ENCODE results near the gene CASP8. TPM values are rescaled to one million over a fixed set of nuclear protein-coding genes. Genes with fewer than 3 reads are reported as not detected.

The CASP8 gene
- total and polyA plus RNA-seq, 2 of the 13 experiments (the other 11 are each of a cell fraction or from before 2014, with no cell fraction given) = 25.0 to 52.8 TPM

- 93% methylated on average over 2 of the region's 2 CpGs for WGBS (ENCODE audit: low lambda C conversion rate)
- Histone ChIP-seq H3K36me3 (replicated peaks in 1 of 2; ENCODE audit: control insufficient read depth in 1 of 2, insufficient read depth in 2 of 2, low read length in 2 of 2) (no peaks in the 10 kb centered on the region), H3K4me2 (ENCODE audit: low read depth, low read length) (no peak overlapping the region), H3K4me1 (ENCODE audit: insufficient read depth, low read length) (peaks cover 13% of the 10 kb centered on the region), H3K4me3 (replicated peaks in 1 of 3; ENCODE audit: insufficient read depth in 1 of 3, low read depth in 2 of 3, low read length in 3 of 3) (no peak overlapping the region), H3K9ac (ENCODE audit: insufficient read depth, low read depth, low read length) (no peak overlapping the region), H3K27me3 (ENCODE audit: control insufficient read depth in 1 of 2, insufficient read depth in 2 of 2, low read length in 2 of 2) (no peaks in the 10 kb centered on the region), H3K9me3 (ENCODE audit: low read length) (no peaks in the 10 kb centered on the region), H3K79me2 (ENCODE audit: insufficient read depth, low read length) (no peaks in the 10 kb centered on the region), H2AFZ (ENCODE audit: low read length) (no peak overlapping the region), H4K20me1 (ENCODE audit: insufficient read depth, low read length) (no peaks in the 10 kb centered on the region), H3K27ac (ENCODE audit: extremely low read length, insufficient read depth, low read length) (no peak overlapping the region)
- DNase-seq (ENCODE audit: low spot score) (no peak), ATAC-seq (no peak), FAIRE-seq (peak; percentile 28)
- BruUV-seq (replicated peaks) = no TSS peak
- TF ChIP-seq AKNA (CRISPR knock-in tag; IDR thresholded peaks at IDR 0.05; ENCODE audit: borderline replicate concordance) (no peak), NRL (CRISPR knock-in tag; IDR thresholded peaks at IDR 0.05; ENCODE audit: borderline replicate concordance) (no peak)
- POLR2A ChIA-PET = no interaction called here
- intact Hi-C loops (cut with micrococcal nuclease; ENCODE audit: unreplicated experiment) (no loop called here), in situ Hi-C loops (cut with HindIII; ENCODE audit: extremely low pct_ligation_motif_present, low pct_unique_long_range_greater_than_20kb) (no loop called here)
- CTCF ChIA-PET (ENCODE audit: low intra/inter-chr PET ratio, low total read pairs) = no interaction called here
These were observed 10.4 kb upstream of the CASP8 start for GRCh38 chr2:201249889-201250288.

- intact Hi-C loops (cut with micrococcal nuclease; ENCODE audit: unreplicated experiment) = no loop called here
- FAIRE-seq = no peak
- Histone ChIP-seq H3K27ac (ENCODE audit: extremely low read length, insufficient read depth, low read length) (no peak overlapping the region), H3K36me3 (replicated peaks in 1 of 2; ENCODE audit: control insufficient read depth in 1 of 2, insufficient read depth in 2 of 2, low read length in 2 of 2) (no peaks in the 10 kb centered on the region), H3K4me2 (ENCODE audit: low read depth, low read length) (no peak overlapping the region), H3K4me3 (replicated peaks in 1 of 3; ENCODE audit: insufficient read depth in 1 of 3, low read depth in 2 of 3, low read length in 3 of 3) (no peak overlapping the region), H3K27me3 (ENCODE audit: control insufficient read depth in 1 of 2, insufficient read depth in 2 of 2, low read length in 2 of 2) (no peaks in the 10 kb centered on the region), H2AFZ (ENCODE audit: low read length) (no peak overlapping the region), H3K79me2 (ENCODE audit: insufficient read depth, low read length) (no peaks in the 10 kb centered on the region), H4K20me1 (ENCODE audit: insufficient read depth, low read length) (no peaks in the 10 kb centered on the region), H3K9ac (ENCODE audit: insufficient read depth, low read depth, low read length) (no peak overlapping the region), H3K4me1 (ENCODE audit: insufficient read depth, low read length) (peaks cover 13% of the 10 kb centered on the region), H3K9me3 (ENCODE audit: low read length) (no peaks in the 10 kb centered on the region)
- WGBS (ENCODE audit: low lambda C conversion rate) = 95% methylated on average over 4 of the region's 4 CpGs
- POLR2A ChIA-PET = no interaction called here
- BruUV-seq (replicated peaks) = no TSS peak
- no peak for DNase-seq (ENCODE audit: low spot score)
- CTCF ChIA-PET (ENCODE audit: low intra/inter-chr PET ratio, low total read pairs) = no interaction called here
- in situ Hi-C loops (cut with HindIII; ENCODE audit: extremely low pct_ligation_motif_present, low pct_unique_long_range_greater_than_20kb) = no loop called here
- no peak for ATAC-seq
- TF ChIP-seq ZBTB14 (CRISPR knock-in tag; IDR thresholded peaks at IDR 0.05) (no peak), ZNF225 (CRISPR knock-in tag; IDR thresholded peaks at IDR 0.05) (no peak), NFAT5 (CRISPR knock-in tag; IDR thresholded peaks at IDR 0.05) (no peak)
These were observed 9.6 kb upstream of the CASP8 start for GRCh38 chr2:201250741-201251140.

Data from HepG2 (cell line).